Ishikawa (cell line): ENCODE measurements around the gene BAIAP3.

ENCODE experiments used
- CEBPB ChIP-seq: IDR thresholded peaks from 2 replicates; pipeline ENCODE4 v1.6.1; 2012
- CREB1 ChIP-seq: IDR thresholded peaks from 2 replicates; pipeline ENCODE4 v1.6.1; 2012; ENCODE audit warnings: low read depth
- EGR1 ChIP-seq: IDR thresholded peaks from 2 replicates; pipeline ENCODE4 v1.6.1; 2012
- EP300 ChIP-seq: IDR thresholded peaks from 2 replicates; pipeline ENCODE4 v1.6.1; 2012; ENCODE audit warnings: borderline replicate concordance
- FOXM1 ChIP-seq: IDR thresholded peaks from 2 replicates; pipeline ENCODE4 v1.6.1; 2012; ENCODE audit warnings: low read depth, borderline replicate concordance
- NFIC ChIP-seq: IDR thresholded peaks from 2 replicates; pipeline ENCODE4 v1.6.1; 2012
- RAD21 ChIP-seq: IDR thresholded peaks from 2 replicates; pipeline ENCODE4 v1.6.1; 2012; ENCODE audit warnings: low read depth
- TAF1 ChIP-seq: IDR thresholded peaks from 2 replicates; pipeline ENCODE4 v1.6.1; 2012; ENCODE audit warnings: low read depth, mild to moderate bottlenecking
- TCF12 ChIP-seq: IDR thresholded peaks from 2 replicates; pipeline ENCODE4 v1.6.1; 2012; ENCODE audit warnings: low read depth
- TEAD4 ChIP-seq: IDR thresholded peaks from 2 replicates; pipeline ENCODE4 v1.6.1; 2012
- YY1 ChIP-seq: IDR thresholded peaks from 2 replicates; pipeline ENCODE4 v1.6.1; 2012; ENCODE audit warnings: low read depth
- ZBTB7A ChIP-seq: IDR thresholded peaks from 2 replicates; pipeline ENCODE4 v1.6.1; 2012; ENCODE audit warnings: low read depth
- TF ChIP-seq, protein P1 (sequence below): IDR thresholded peaks from 2 replicates; pipeline ENCODE4 v1.6.1; 2012
- TF ChIP-seq, protein P2 (sequence below): IDR thresholded peaks from 2 replicates; pipeline ENCODE4 v1.6.1; 2012; ENCODE audit warnings: low read depth, mild to moderate bottlenecking
- TF ChIP-seq, protein P3 (sequence below): IDR thresholded peaks from 2 replicates; pipeline ENCODE4 v1.6.1; 2012

BAIAP3 gene

DNA sequence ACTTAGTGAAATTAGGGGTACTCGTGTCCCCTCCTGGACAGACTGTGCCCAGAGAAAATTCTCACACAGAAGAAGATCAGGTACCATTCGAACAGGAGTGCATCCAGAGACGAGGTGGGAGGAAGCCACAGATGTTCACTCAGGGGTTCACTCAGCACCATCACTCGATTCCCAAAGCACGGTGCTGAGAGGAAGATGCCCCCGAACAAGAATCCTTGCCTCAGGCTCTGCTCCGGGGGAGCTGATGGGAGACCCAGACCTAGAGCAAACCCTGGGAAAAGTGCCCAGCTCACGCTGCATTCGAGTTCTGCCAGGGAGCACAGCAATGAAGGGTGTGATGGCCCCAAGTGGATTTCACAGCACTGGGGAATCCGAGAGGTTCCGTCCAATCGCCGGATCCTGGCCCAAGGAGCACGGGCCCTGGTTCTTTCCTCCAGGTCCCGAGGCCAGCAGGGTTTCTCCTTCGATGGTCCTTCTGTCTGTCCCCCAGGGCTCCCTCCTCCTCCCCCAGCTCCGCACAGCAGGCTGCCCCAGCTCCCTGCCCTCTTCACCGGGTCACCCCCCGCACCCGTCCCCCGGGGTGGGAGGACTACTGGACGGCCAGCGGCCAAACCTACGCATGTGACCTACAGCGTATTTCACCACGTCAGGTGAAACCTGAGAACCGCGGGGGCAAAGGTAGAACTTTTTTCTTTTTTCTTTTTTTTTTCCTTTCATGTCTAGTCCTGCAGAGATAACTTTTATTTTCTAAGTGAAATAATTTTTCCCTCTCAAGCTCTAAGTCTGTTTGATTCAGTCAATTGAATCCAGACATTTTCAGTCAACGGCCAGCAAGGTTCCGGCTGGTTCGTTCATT, 34.2 kb upstream of the BAIAP3 start:
- peak; percentile 35; the same call in 1 of the 2 replicates for TF ChIP-seq EGR1
- TF ChIP-seq EP300 = no peak; the same call in 1 of the 2 replicates
- TF ChIP-seq RAD21 = no peak
- no peak for TF ChIP-seq YY1
- TF ChIP-seq, protein P1, sequence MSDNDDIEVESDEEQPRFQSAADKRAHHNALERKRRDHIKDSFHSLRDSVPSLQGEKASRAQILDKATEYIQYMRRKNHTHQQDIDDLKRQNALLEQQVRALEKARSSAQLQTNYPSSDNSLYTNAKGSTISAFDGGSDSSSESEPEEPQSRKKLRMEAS = 0 out of 2 replicates have a peak, but pooled peaks have one; percentile 19
- TF ChIP-seq TCF12 = peak; percentile 50; the same call in 1 of the 2 replicates
- TF ChIP-seq ZBTB7A = 0 out of 2 replicates have a peak, but pooled peaks have one; percentile 72
- TF ChIP-seq, protein P2, sequence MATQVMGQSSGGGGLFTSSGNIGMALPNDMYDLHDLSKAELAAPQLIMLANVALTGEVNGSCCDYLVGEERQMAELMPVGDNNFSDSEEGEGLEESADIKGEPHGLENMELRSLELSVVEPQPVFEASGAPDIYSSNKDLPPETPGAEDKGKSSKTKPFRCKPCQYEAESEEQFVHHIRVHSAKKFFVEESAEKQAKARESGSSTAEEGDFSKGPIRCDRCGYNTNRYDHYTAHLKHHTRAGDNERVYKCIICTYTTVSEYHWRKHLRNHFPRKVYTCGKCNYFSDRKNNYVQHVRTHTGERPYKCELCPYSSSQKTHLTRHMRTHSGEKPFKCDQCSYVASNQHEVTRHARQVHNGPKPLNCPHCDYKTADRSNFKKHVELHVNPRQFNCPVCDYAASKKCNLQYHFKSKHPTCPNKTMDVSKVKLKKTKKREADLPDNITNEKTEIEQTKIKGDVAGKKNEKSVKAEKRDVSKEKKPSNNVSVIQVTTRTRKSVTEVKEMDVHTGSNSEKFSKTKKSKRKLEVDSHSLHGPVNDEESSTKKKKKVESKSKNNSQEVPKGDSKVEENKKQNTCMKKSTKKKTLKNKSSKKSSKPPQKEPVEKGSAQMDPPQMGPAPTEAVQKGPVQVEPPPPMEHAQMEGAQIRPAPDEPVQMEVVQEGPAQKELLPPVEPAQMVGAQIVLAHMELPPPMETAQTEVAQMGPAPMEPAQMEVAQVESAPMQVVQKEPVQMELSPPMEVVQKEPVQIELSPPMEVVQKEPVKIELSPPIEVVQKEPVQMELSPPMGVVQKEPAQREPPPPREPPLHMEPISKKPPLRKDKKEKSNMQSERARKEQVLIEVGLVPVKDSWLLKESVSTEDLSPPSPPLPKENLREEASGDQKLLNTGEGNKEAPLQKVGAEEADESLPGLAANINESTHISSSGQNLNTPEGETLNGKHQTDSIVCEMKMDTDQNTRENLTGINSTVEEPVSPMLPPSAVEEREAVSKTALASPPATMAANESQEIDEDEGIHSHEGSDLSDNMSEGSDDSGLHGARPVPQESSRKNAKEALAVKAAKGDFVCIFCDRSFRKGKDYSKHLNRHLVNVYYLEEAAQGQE = no peak
- peak; percentile 69; the same call in 1 of the 2 replicates for TF ChIP-seq CREB1
- peak; percentile 63 for TF ChIP-seq NFIC
- TF ChIP-seq, protein P3, sequence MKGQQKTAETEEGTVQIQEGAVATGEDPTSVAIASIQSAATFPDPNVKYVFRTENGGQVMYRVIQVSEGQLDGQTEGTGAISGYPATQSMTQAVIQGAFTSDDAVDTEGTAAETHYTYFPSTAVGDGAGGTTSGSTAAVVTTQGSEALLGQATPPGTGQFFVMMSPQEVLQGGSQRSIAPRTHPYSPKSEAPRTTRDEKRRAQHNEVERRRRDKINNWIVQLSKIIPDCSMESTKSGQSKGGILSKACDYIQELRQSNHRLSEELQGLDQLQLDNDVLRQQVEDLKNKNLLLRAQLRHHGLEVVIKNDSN = peak; percentile 86

DNA sequence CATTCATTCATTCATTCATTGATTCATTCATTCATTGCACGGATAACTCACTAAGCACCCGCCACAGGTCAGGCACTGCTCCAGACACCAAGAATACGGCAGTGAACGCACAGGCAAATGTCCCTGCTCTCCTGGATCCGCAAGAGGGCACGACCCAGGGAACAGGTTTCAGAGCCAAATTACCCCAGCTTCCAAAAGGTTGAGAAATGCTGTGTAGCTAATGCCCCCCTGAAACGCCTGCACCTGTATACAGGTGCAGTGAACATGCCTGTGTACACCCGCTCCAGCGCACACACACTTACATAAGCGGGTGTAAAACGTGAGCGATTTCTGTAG, 33.6 kb upstream of the BAIAP3 start:
- TF ChIP-seq TEAD4 (no peak), YY1 (no peak), FOXM1 (no peak), RAD21 (no peak), EGR1 (no peak), TAF1 (no peak), EP300 (no peak), TCF12 (no peak), CREB1 (no peak), ZBTB7A (no peak), NFIC (no peak), CEBPB (no peak)
- TF ChIP-seq, protein P2 = no peak
- TF ChIP-seq, protein P1 = no peak
- TF ChIP-seq, protein P3 = no peak

DNA sequence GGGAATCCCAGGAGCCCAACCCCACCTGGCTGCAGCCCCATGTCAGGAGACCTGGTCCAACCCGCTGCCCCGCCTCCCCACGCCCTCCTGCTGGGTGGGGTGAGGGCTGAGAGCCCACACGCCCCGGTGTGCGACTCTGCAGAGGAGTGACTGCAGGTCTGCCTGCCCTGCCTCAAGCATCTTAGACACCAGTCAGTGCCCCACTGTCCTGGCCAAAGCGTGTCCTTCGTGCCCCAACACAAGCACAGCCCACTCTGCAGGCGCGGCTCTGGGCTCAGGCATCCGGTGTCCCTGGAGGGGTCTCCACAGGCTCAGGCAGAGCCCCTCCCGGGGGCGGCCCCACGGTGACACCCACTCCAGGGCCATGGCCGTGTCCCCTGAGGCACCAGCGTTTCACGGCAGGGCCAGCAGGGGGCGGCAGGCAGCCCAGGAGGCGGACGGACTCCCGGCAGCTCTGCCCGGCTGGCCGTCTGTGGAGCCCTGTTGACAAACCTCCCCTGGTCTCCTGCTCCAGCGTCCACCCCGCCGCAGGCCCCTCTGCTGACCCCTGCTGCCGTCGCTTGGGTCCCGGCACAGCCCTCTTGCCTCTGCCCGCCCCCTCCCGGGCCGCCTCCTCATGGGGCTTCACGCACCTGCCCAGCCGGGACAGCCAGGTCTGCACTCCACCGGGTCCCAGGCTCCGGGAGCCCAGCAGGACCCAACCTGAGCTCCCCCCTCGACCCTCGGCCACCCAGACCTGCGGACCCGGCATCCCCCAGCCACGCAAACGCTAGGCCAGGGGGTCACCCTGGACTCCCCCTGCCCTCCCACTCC, 32.6 kb upstream of the BAIAP3 start:
- TF ChIP-seq RAD21 (peak; percentile 38; the same call in 1 of the 2 replicates), YY1 (no peak), ZBTB7A (peak; percentile 89)

DNA sequence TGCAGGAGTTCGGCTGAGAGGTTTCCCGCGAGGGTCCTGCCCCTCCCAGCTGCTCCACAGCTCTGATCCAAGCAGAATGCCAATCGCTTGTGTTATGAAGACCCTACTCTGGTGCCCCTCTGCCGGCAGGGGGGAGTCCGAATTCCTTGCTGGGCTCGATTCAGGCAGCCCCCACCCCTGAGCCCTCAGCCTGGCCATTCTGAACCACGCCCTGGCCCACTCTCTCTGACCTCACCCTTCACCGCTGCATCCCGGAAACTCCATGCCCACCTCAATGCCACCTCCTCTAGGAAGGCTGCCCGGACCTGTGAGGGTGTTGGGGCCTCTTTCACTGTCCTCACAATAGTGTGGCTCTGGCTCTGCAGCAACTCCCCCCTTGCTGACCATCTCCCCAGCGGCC, 31.9 kb upstream of the BAIAP3 start:
- no peak for TF ChIP-seq RAD21
- TF ChIP-seq YY1 = no peak
- no peak for TF ChIP-seq TCF12
- no peak for TF ChIP-seq CEBPB
- TF ChIP-seq TAF1 = no peak
- TF ChIP-seq NFIC = no peak
- no peak for TF ChIP-seq ZBTB7A
- TF ChIP-seq FOXM1 = no peak
- no peak for TF ChIP-seq EP300
- no peak for TF ChIP-seq EGR1
- no peak for TF ChIP-seq CREB1
- no peak for TF ChIP-seq TEAD4
- TF ChIP-seq, protein P1 = no peak
- TF ChIP-seq, protein P3 = no peak
